NCI-H446 treated with DMSO at 0.1 percent for 48 hours (cell line): Measurements from ENCODE around the gene SDR42E2.
"Not testable (repeated sequence)": the region's sequence is repeated elsewhere in the genome, so short reads cannot be mapped to it uniquely, and the experiment has no call there.

Experiments
- DNase-seq: peaks from one replicate; lab custom pipeline; 2025; lab: John Stamatoyannopoulos, UW

The SDR42E2 gene

GRCh38 chr16:22213801-22214200 lies 51.5 kb downstream of the SDR42E2 start:
- DNase-seq: no peak

GRCh38 chr16:22214402-22214801 lies 52.1 kb downstream of the SDR42E2 start:
- DNase-seq: no peak

- DNase-seq: no peak
These were observed 52.6 kb downstream of the SDR42E2 start for GRCh38 chr16:22214889-22215288.

GRCh38 chr16:22216191-22216831 lies 54.0 kb downstream of the SDR42E2 start:
- peak; percentile 77 for DNase-seq

GRCh38 chr16:22216832-22217225 lies 54.5 kb downstream of the SDR42E2 start:
- DNase-seq: not testable (repeated sequence)

GRCh38 chr16:22217890-22218730 lies 55.8 kb downstream of the SDR42E2 start:
- DNase-seq: no peak

- no peak for DNase-seq
These were observed 57.2 kb downstream of the SDR42E2 start for GRCh38 chr16:22219389-22220068.

- DNase-seq: no peak
These were observed 57.7 kb downstream of the SDR42E2 start for GRCh38 chr16:22220069-22220440.

- DNase-seq: no peak
These were observed 58.4 kb downstream of the SDR42E2 start for GRCh38 chr16:22220714-22221113.

- DNase-seq: no peak
These were observed 59.7 kb downstream of the SDR42E2 start for GRCh38 chr16:22222006-22222405.

GRCh38 chr16:22222998-22223397 lies 60.7 kb downstream of the SDR42E2 start:
- no peak for DNase-seq

GRCh38 chr16:22225060-22225459 lies 62.8 kb downstream of the SDR42E2 start:
- no peak for DNase-seq

GRCh38 chr16:22229889-22230288 lies 67.6 kb downstream of the SDR42E2 start:
- no peak for DNase-seq

GRCh38 chr16:22232277-22233036 lies 70.2 kb downstream of the SDR42E2 start:
- DNase-seq: no peak

- DNase-seq: no peak
These were observed 70.7 kb downstream of the SDR42E2 start for GRCh38 chr16:22233037-22233372.

- no peak for DNase-seq
These were observed 73.8 kb downstream of the SDR42E2 start for GRCh38 chr16:22235839-22236745.

- no peak for DNase-seq
These were observed 77.0 kb downstream of the SDR42E2 start for GRCh38 chr16:22239131-22239805.

- no peak for DNase-seq
These were observed 77.9 kb downstream of the SDR42E2 start for GRCh38 chr16:22240023-22240710.
